Activated T-cell treated with anti-CD3 and anti-CD28 coated beads, Interleukin-2, amount 50 U/mL, for 48 hours (primary cell): ENCODE results near the gene SEMA5A.
"Not testable (repeated sequence)": the region's sequence is repeated elsewhere in the genome, so short reads cannot be mapped to it uniquely, and the experiment has no call there.

ENCODE experiments used
- DNase-seq, 2 experiments: peaks; one replicate each; pipeline ENCODE4 v3.0.0-alpha.2; 2020

Gene SEMA5A

GRCh38 chr5:9353048-9353447 lies 192.8 kb downstream of the SEMA5A start:
- DNase-seq, result not testable (repeated sequence)

GRCh38 chr5:9351546-9351945 lies 194.3 kb downstream of the SEMA5A start:
- no peak for DNase-seq

GRCh38 chr5:9350301-9350797 lies 195.5 kb downstream of the SEMA5A start:
- no peak for DNase-seq

- no peak for DNase-seq
Measured at GRCh38 chr5:9348401-9348996, 197.4 kb downstream of the SEMA5A start.

- no peak for DNase-seq
Measured at GRCh38 chr5:9347541-9348295, 198.2 kb downstream of the SEMA5A start.

GRCh38 chr5:9347032-9347431 lies 198.8 kb downstream of the SEMA5A start:
- no peak for DNase-seq

GRCh38 chr5:9344751-9345240 lies 201.1 kb downstream of the SEMA5A start:
- DNase-seq, result no peak

GRCh38 chr5:9343146-9343850 lies 202.6 kb downstream of the SEMA5A start:
- DNase-seq, result no peak

GRCh38 chr5:9342161-9342787 lies 203.6 kb downstream of the SEMA5A start:
- DNase-seq, result no peak

- DNase-seq, result no peak
Measured at GRCh38 chr5:9340085-9340484, 205.8 kb downstream of the SEMA5A start.

- DNase-seq, result peak in 1 of 2 experiments; percentile 20
Measured at GRCh38 chr5:9339206-9339818, 206.6 kb downstream of the SEMA5A start.

- no peak for DNase-seq
Measured at GRCh38 chr5:9338796-9339195, 207.1 kb downstream of the SEMA5A start.

- no peak for DNase-seq
Measured at GRCh38 chr5:9337928-9338595, 207.8 kb downstream of the SEMA5A start.

GRCh38 chr5:9335754-9336495 lies 209.9 kb downstream of the SEMA5A start:
- no peak for DNase-seq

- no peak for DNase-seq
Measured at GRCh38 chr5:9335269-9335668, 210.6 kb downstream of the SEMA5A start.

GRCh38 chr5:9332026-9332425 lies 213.8 kb downstream of the SEMA5A start:
- DNase-seq, result no peak

GRCh38 chr5:9331372-9331771 lies 214.5 kb downstream of the SEMA5A start:
- DNase-seq, result no peak

GRCh38 chr5:9329125-9329524 lies 216.8 kb downstream of the SEMA5A start:
- DNase-seq, result no peak

GRCh38 chr5:9325549-9325948 lies 220.3 kb downstream of the SEMA5A start:
- DNase-seq, result no peak

GRCh38 chr5:9324348-9325077 lies 221.4 kb downstream of the SEMA5A start:
- DNase-seq, result no peak

GRCh38 chr5:9320652-9321051 lies 225.2 kb downstream of the SEMA5A start:
- no peak for DNase-seq
